Stimulated activated CD8-positive, alpha-beta memory T cell treated with anti-CD3 and anti-CD28 coated beads, Interleukin-2, amount 100 ng/mL, for 48 hours (primary cell): ENCODE data around the gene HSBP1L1.
"Not testable (repeated sequence)": the region's sequence is repeated elsewhere in the genome, so short reads cannot be mapped to it uniquely, and the experiment has no call there.

ENCODE experiments used
- DNase-seq, 2 donors: peaks; one replicate each; pipeline ENCODE4 v3.0.0-alpha.2; 2020; ENCODE audit warnings: low read depth in 2 of 2

The HSBP1L1 gene

DNA sequence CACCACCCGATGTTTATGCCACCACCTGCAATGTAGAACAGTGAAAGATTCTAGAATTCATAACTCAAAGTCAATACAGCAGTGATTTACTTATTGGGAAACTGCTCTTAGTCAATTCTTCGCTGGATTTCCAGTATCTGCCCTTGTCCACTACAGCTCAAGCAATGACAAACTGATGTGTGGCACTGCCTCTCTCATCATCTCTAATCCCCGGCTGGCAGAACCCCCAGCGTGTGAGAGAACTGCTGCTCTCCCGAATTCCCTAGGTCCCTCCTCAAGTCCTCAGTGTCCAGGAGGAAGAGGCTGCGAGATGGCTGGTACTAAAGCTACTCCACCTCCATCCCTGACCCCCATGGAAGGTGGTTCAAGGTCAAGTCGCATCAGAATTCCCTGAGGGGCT is 22.3 kb downstream of the HSBP1L1 start:
- no peak for DNase-seq

DNA sequence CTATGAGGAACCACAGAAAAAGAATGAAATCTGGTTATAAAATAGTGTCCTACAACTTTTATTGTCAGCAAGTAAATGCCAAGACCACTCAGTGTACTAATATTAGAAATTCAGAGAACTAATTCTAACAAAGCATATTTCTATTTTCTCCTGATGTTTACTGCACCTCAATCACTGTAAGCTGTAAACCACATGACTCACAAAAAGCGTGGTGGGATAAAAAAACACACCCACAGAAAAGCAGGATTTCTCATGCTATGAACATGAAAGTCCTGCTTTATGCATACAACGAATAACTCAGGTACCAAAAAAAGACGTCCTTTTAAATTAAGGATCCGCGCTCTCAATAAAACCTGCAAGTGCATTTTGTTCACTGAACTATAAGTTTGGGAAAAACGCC is 23.1 kb downstream of the HSBP1L1 start:
- no peak for DNase-seq

- peak; percentile 33 to 48 for DNase-seq
Observed at GRCh38 chr18:79988071-79988450, 23.6 kb downstream of the HSBP1L1 start.

GRCh38 chr18:79988451-79989194 is 24.2 kb downstream of the HSBP1L1 start, which contains the start of gene TXNL4A:
Gene TXNL4A, minus strand, starts transcription at chr18:79988563. Its CDS starts 171 bp downstream, at chr18:79988392.
- DNase-seq = peak; percentile 73 to 80

GRCh38 chr18:79989195-79989497 is 24.7 kb downstream of the HSBP1L1 start:
- DNase-seq = no peak

DNA sequence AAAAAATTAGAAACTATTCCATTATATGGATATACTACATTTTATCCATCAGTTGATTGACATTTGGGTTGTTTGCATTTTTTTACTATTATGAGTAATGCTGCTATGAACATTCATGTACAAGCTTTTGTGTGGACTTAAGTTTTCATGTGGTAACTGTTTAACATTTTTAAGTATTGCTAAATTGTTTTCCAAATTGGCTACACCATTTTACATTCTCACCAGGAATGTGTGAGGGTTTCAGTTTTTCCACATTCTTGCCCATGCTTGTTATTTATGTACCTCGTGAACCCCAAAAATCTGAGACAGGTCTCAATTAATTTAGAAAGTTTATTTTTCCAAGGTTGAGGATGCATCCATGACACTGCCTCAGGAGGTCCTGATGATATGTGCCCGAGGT is 27.1 kb downstream of the HSBP1L1 start:
- DNase-seq = no peak

GRCh38 chr18:79999701-80000100 is 35.3 kb downstream of the HSBP1L1 start:
- DNase-seq = not testable (repeated sequence)

- no peak for DNase-seq
Observed at GRCh38 chr18:80000877-80001276, 36.4 kb downstream of the HSBP1L1 start.

- DNase-seq = no peak
Observed at GRCh38 chr18:80002468-80002867, 38.0 kb downstream of the HSBP1L1 start.

DNA sequence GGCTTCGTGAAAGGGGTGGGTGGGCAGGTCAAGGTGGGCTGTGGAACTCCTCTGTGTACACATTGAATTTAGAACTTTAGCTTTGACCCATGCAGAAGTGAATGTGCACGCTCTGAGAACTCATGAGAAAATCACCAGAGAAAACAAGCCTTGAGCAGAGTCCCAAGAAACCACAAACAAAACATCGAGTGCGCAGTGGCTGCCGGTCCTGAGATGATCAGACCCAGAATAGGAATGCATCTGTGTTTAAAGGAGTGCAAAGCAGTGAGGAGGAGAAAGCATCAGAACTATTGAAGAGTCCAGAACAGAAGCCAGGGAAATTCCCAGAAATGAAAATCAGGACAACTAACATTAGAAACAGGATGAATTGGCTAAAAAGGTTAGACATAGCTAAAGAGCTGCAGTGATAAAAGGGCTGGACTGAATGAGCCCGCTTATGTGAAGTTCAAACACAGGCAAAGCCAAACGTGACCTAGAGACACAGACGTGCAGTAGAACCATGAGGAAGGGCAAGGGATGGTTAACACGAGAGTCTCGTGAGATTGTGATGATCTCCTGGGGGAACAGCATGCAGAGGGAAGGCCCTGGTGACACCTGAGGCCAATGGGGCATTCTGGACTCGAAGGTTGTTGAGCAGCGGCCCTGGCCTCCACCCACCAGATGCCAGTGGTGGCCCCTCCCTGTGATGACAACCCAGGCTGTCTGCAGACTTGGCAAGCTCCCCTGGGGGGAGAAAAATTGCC is 40.3 kb downstream of the HSBP1L1 start:
- DNase-seq = no peak

GRCh38 chr18:80006724-80007123 is 42.3 kb downstream of the HSBP1L1 start:
- no peak for DNase-seq

DNA sequence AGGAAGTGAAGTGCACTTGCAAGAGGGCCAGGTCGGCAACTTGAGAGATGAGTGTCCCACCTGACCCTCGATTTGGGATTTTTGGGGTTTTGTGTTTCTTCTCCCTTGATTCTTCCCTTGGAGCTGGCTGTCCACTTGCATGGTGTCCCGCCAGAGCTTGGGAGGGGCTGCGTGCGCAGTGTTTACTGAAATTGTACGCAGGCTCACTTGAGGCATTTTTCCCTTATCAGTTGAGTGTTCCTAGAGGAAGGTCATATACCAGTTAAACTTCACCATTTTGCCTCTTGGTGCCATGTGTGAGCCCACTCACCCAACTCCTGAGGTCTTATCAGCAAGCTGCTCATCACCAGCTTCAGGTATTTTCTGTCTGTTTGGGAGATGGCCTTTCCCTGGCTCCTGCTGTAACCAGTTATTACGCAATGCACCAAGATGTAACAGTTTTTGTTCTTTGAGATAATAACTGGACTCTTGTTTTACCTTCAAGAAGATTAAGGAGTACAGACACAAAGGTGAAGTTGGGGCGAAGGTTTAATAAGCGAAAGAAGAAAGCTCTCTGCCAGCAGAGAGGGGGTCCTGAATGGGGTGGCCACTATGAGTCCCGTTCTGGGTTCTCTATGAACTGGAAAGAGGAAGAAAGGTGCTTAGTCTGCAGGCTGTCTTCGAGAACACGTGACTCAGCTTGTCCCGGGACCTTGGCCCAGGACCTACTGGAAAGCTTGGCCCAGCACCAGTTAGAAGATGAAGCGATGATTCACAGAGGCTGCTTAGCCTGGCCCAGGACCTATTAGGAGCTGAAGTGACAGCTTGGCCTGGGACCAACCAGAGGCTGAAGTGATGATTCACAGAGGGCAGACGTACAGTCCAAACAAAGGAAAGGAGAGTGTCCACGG is 45.5 kb downstream of the HSBP1L1 start:
- no peak for DNase-seq

DNA sequence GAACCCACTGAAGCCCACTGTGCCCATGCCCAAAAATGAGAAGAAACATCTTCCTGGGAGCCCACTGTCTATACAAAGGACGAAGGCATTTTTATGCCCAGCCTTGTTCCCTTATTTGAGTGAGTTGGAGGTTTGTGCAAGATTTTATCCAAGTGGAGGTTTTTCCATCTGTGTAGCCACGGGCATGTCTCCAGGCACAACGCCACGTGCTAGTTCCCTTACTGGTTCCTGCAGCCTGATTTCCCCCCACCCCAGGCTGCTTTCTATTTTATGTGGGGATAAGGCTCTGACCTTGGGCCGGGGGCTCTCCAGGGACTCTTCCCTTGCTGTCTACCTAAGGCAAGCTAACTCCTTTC is 46.1 kb downstream of the HSBP1L1 start:
- no peak for DNase-seq

GRCh38 chr18:80011496-80012137 is 47.2 kb downstream of the HSBP1L1 start:
- DNase-seq = not testable (repeated sequence)

DNA sequence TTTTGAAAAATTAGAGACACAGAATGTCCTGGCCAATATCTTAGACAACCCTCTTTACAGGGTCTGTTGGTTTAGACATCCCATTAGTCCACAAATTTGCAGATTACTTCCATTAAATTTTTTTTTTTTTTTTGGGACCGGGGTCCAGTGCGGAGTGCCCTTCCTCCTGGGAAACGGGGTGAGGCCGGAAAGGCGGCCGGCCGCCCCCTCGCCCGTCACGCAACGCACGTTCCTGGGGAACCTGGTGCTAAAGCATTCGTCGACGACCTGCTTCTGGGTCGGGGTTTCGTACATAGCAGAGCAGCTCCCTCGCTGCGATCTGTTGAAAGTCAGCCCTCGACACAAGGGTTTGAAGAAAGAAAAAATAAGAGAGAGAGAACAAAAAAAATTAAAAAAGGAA is 48.3 kb downstream of the HSBP1L1 start:
- DNase-seq = no peak
